Osteoblast (primary cell): ENCODE results near the gene USH2A. TPM values are rescaled to one million over a fixed set of nuclear protein-coding genes. Genes with fewer than 3 reads are reported as not detected.

Experiments used
- DNase-seq: peaks from one replicate; pipeline ENCODE4 v3.0.0; 2011; ENCODE audit warnings: low spot score, mixed read lengths; ENCODE audit not compliant: insufficient read length; ENCODE audit errors: missing footprints
- H2AFZ ChIP-seq: 2 replicates; pipeline ENCODE4 v1.6.0; 2011; ENCODE audit warnings: mild to moderate bottlenecking, low read length
- H3K27ac ChIP-seq: 2 replicates; pipeline ENCODE4 v1.5.1; 2011; ENCODE audit warnings: mild to moderate bottlenecking, low read depth, low read length, moderate library complexity
- H3K27me3 ChIP-seq: 2 replicates; pipeline ENCODE4 v1.6.0; 2012; ENCODE audit warnings: mild to moderate bottlenecking, control low read depth, inconsistent platforms, low read length, moderate library complexity; ENCODE audit not compliant: insufficient read depth
- H3K36me3 ChIP-seq: 2 replicates; pipeline ENCODE4 v1.5.1; 2011; ENCODE audit warnings: mild to moderate bottlenecking, low read length, control low read depth, moderate library complexity; ENCODE audit not compliant: insufficient read depth
- H3K4me1 ChIP-seq: 2 replicates; pipeline ENCODE4 v1.5.1; 2011; ENCODE audit warnings: mild to moderate bottlenecking, low read length, control low read depth, moderate library complexity; ENCODE audit not compliant: insufficient read depth
- H3K4me2 ChIP-seq: 2 replicates; pipeline ENCODE4 v1.6.0; 2011; ENCODE audit warnings: mild to moderate bottlenecking, low read length; ENCODE audit not compliant: insufficient read depth
- H3K4me3 ChIP-seq: fragments of 200-600 bp; sonication (generic); 3 replicates; pipeline ENCODE4 v1.5.1; 2012; ENCODE audit warnings: mild to moderate bottlenecking, low read length, inconsistent platforms; ENCODE audit not compliant: insufficient read depth
- H3K79me2 ChIP-seq: 2 replicates; pipeline ENCODE4 v1.6.0; 2012; ENCODE audit warnings: mild to moderate bottlenecking, low read length, control low read depth, inconsistent platforms; ENCODE audit not compliant: insufficient read depth
- H3K9me3 ChIP-seq: 2 replicates; pipeline ENCODE4 v1.5.1; 2011; ENCODE audit warnings: low read depth, low read length, control low read depth
- H4K20me1 ChIP-seq: 2 replicates; pipeline ENCODE4 v1.6.0; 2012; ENCODE audit warnings: mild to moderate bottlenecking, low read length, control low read depth; ENCODE audit not compliant: insufficient read depth
- total RNA-seq: library from RNA; depleted of rRNA; stranded (reverse); fragments of >200 nt; gene quantifications from 2 replicates; pipeline ENCODE4 v1.2.3, GENCODE V29; 2012
- TF ChIP-seq, protein P1 (sequence below): IDR thresholded peaks from 2 replicates; pipeline ENCODE4 v1.5.1; 2011; ENCODE audit warnings: mild to moderate bottlenecking, low read depth, low read length, moderate library complexity; ENCODE audit errors: extremely low read depth

Gene USH2A
- total RNA-seq, 1 donor, result under 0.01 TPM

DNA sequence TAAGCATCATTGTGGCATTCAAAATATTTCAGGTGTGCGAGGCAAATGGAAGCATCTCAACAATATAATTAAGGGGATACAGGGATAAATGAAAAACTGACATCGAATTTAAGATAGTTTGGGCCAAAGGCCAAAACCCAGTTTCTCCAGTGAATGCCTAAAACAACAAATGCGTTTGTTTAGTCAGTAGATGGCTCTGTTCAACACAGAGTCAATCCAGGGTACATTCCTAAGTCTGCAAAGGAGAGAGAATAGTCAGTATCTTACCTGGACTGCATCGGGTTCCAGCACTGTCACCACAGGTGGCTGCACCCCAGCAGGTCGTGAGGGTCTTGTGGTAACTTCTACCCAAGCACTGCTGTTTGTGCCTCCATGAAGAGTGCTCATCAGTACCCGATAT, 535.1 kb downstream of the USH2A start:
- TF ChIP-seq, protein P1, sequence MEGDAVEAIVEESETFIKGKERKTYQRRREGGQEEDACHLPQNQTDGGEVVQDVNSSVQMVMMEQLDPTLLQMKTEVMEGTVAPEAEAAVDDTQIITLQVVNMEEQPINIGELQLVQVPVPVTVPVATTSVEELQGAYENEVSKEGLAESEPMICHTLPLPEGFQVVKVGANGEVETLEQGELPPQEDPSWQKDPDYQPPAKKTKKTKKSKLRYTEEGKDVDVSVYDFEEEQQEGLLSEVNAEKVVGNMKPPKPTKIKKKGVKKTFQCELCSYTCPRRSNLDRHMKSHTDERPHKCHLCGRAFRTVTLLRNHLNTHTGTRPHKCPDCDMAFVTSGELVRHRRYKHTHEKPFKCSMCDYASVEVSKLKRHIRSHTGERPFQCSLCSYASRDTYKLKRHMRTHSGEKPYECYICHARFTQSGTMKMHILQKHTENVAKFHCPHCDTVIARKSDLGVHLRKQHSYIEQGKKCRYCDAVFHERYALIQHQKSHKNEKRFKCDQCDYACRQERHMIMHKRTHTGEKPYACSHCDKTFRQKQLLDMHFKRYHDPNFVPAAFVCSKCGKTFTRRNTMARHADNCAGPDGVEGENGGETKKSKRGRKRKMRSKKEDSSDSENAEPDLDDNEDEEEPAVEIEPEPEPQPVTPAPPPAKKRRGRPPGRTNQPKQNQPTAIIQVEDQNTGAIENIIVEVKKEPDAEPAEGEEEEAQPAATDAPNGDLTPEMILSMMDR, result no peak
- Histone ChIP-seq H3K4me2 (no peak overlapping the region), H3K4me3 (no peak overlapping the region), H3K27me3 (no peaks in the 10 kb centered on the region), H2AFZ (no peak overlapping the region), H3K27ac (no peak overlapping the region), H3K4me1 (no peaks in the 10 kb centered on the region), H4K20me1 (no peaks in the 10 kb centered on the region), H3K9me3 (no peaks in the 10 kb centered on the region), H3K79me2 (no peaks in the 10 kb centered on the region), H3K36me3 (no peaks in the 10 kb centered on the region)
- DNase-seq, result no peak

DNA sequence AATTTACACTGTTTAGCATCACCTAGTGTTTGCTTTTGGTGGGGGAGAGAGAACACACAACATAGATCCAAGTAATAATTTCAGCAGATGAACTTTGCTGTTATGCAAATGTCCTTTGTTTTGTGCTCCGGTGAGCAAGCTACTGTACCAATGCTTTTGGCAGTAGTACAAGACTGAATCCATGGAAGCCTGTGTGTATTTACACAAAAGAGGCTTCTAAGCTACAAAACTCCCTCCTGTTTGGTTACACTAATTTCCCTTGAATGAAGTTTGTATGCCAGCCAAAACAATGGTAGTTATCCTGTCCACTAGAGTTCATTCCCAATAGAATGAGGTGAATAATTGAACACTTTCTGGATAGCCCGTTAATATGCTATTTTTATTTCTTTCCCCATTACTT, 535.6 kb downstream of the USH2A start:
- no peaks in the 10 kb centered on the region for H3K36me3 ChIP-seq
- no peaks in the 10 kb centered on the region for H3K79me2 ChIP-seq
- TF ChIP-seq, protein P1, result no peak
- H4K20me1 ChIP-seq, result no peaks in the 10 kb centered on the region
- H3K4me3 ChIP-seq, result no peak overlapping the region
- H3K9me3 ChIP-seq, result no peaks in the 10 kb centered on the region
- H3K27me3 ChIP-seq, result no peaks in the 10 kb centered on the region
- H3K4me2 ChIP-seq, result no peak overlapping the region
- H3K27ac ChIP-seq, result no peak overlapping the region
- no peak for DNase-seq
- no peak overlapping the region for H2AFZ ChIP-seq
- no peaks in the 10 kb centered on the region for H3K4me1 ChIP-seq

DNA sequence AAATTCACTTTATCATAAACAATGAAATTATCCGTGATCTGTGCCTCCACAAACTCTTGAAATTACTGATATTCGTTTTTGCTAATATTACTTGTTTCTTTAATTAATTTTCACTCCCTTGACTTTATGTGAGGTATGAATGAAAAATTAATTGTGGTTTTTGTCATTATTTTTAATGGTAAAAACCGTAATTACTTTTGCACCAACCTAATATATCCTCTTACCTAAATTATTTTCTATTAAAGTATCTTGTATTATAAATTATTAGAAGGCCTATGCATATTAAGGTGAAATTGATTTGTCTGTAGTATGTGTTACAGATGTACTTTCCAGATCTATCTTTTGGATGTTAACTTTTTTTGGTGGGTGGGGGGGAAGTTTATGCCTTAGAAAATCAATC, 540.2 kb downstream of the USH2A start:
- Histone ChIP-seq H2AFZ (no peak overlapping the region), H3K79me2 (no peaks in the 10 kb centered on the region), H3K27ac (no peak overlapping the region), H3K4me1 (no peaks in the 10 kb centered on the region), H3K36me3 (no peaks in the 10 kb centered on the region), H3K4me3 (no peak overlapping the region), H3K27me3 (no peaks in the 10 kb centered on the region), H3K9me3 (no peaks in the 10 kb centered on the region), H3K4me2 (no peak overlapping the region), H4K20me1 (no peaks in the 10 kb centered on the region)
- no peak for DNase-seq
- TF ChIP-seq, protein P1, result no peak

DNA sequence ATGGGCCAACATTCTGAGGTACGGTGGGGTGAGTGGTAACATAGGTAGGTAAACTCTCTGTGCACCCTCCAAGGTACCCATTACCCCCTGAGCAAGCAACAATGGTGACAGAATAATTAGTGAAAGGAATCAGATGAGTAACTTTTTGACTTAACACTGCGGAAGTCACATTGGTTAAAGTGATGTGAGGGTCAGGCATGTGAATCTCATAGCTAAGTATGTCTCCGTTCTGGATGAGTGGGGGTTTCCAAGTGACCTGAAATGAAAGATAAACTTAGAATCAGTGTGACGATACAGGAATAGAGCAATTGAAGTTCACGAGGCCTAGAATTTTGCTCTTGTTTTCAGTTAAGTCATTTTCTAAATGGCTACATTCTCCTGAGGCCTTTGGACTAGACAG, 544.4 kb downstream of the USH2A start:
- no peak overlapping the region for H3K4me3 ChIP-seq
- no peaks in the 10 kb centered on the region for H3K79me2 ChIP-seq
- DNase-seq, result no peak
- TF ChIP-seq, protein P1, result no peak
- H3K27me3 ChIP-seq, result no peaks in the 10 kb centered on the region
- H3K27ac ChIP-seq, result no peak overlapping the region
- H3K4me2 ChIP-seq, result no peak overlapping the region
- no peaks in the 10 kb centered on the region for H3K36me3 ChIP-seq
- H4K20me1 ChIP-seq, result no peaks in the 10 kb centered on the region
- H2AFZ ChIP-seq, result no peak overlapping the region
- no peaks in the 10 kb centered on the region for H3K9me3 ChIP-seq
- H3K4me1 ChIP-seq, result no peaks in the 10 kb centered on the region
